ENCODE data around the gene HDGFL3. TPM values are rescaled to one million over a fixed set of nuclear protein-coding genes. Genes with fewer than 3 reads are reported as not detected.

The HDGFL3 gene
- total and polyA plus RNA-seq, 2 donors (not counting 1 experiment from before 2014, with no cell fraction given) = 0.12 to 2.5 TPM

GRCh38 chr15:83204697-83205096 lies 2.9 kb downstream of the HDGFL3 start:
- ATAC-seq (ENCODE audit: low read depth) = no peak
- no peak for DNase-seq
- intact Hi-C loops (cut with micrococcal nuclease) = no loop called here
- Mint-ChIP-seq H3K4me3 (no peak overlapping the region), H3K4me1 (peaks cover 8% of the 10 kb centered on the region), H3K27me3 (peaks cover 21% of the 10 kb centered on the region), H3K9me3 (ENCODE audit: insufficient read depth) (no peaks in the 10 kb centered on the region), H3K27ac (no peak overlapping the region)
- H3K79me2 ChIP-seq (ENCODE audit: control insufficient read depth, insufficient read depth, low read length) = no peaks in the 10 kb centered on the region
- peaks cover 0 to 3% (median 0%) of the 10 kb centered on the region in 3 donors for H3K9me3 ChIP-seq (ENCODE audit: control extremely low read depth in 1 of 3, control insufficient read depth in 2 of 3, insufficient read depth in 1 of 3, low read length in 2 of 3)
- POLR2A ChIA-PET = no interaction called here
- H3K27me3 ChIP-seq (replicated peaks in 1 of 4; ENCODE audit: control extremely low read depth in 1 of 4, control insufficient read depth in 3 of 4, insufficient read depth in 4 of 4, low read length in 3 of 4) = peaks cover 0 to 30% (median 19%) of the 10 kb centered on the region in 4 experiments
- CTCF ChIA-PET = interaction anchor here (1.2 kb wide), 1 partner anchor 8 kb away, joined by 3 read pairs; no protein-coding TSS in a partner anchor
- no peak overlapping the region for H3K9ac ChIP-seq (ENCODE audit: low read length)
- H3K4me3 ChIP-seq (ENCODE audit: control extremely low read depth in 1 of 5, extremely low read depth in 1 of 5, insufficient read depth in 1 of 5, low read depth in 2 of 5, low read length in 4 of 5) = no peak overlapping the region
- WGBS (ENCODE audit: insufficient coverage) = 100% methylated on average over 1 of the region's 3 CpGs
- no peak overlapping the region for H3K27ac ChIP-seq (ENCODE audit: low read length in 2 of 2)
- H4K20me1 ChIP-seq (ENCODE audit: control insufficient read depth, insufficient read depth, low read length, poor library complexity, severe bottlenecking) = no peaks in the 10 kb centered on the region
- peaks cover 11 to 14% of the 10 kb centered on the region in 2 donors for H3K4me1 ChIP-seq (ENCODE audit: control insufficient read depth in 2 of 2, insufficient read depth in 2 of 2, low read length in 2 of 2)
- H3K36me3 ChIP-seq (replicated peaks in 1 of 2; ENCODE audit: control extremely low read depth in 1 of 2, control insufficient read depth in 1 of 2, extremely low read depth in 1 of 2, insufficient read depth in 2 of 2, low read length in 1 of 2) = no peaks in the 10 kb centered on the region
- TF ChIP-seq EZH2 (IDR thresholded peaks at IDR 0.05; ENCODE audit: borderline replicate concordance, insufficient read depth, low read depth, low read length, poor library complexity, severe bottlenecking) (no peak), CTCF (IDR thresholded peaks at IDR 0.05) (no peak)
- H2AFZ ChIP-seq (ENCODE audit: insufficient read depth, low read depth, low read length, poor library complexity, severe bottlenecking) = no peak overlapping the region
- H3K4me2 ChIP-seq (replicated peaks; ENCODE audit: low read depth, low read length, poor library complexity, severe bottlenecking) = no peak overlapping the region

GRCh38 chr15:83203543-83203942 lies 4.1 kb downstream of the HDGFL3 start:
- peaks cover 0 to 3% (median 0%) of the 10 kb centered on the region in 3 donors for H3K9me3 ChIP-seq (ENCODE audit: control extremely low read depth in 1 of 3, control insufficient read depth in 2 of 3, insufficient read depth in 1 of 3, low read length in 2 of 3)
- H3K4me2 ChIP-seq (replicated peaks; ENCODE audit: low read depth, low read length, poor library complexity, severe bottlenecking) = no peak overlapping the region
- H3K27ac ChIP-seq (ENCODE audit: low read length in 2 of 2) = no peak overlapping the region
- H3K4me3 ChIP-seq (ENCODE audit: control extremely low read depth in 1 of 5, extremely low read depth in 1 of 5, insufficient read depth in 1 of 5, low read depth in 2 of 5, low read length in 4 of 5) = no peak overlapping the region
- no peak for ATAC-seq (ENCODE audit: low read depth)
- H3K27ac Mint-ChIP-seq = no peak overlapping the region
- ChIA-PET CTCF (interaction anchor here (1.2 kb wide), 1 partner anchor 9 kb away, joined by 3 read pairs; no protein-coding TSS in a partner anchor), POLR2A (no interaction called here)
- H3K27me3 ChIP-seq (replicated peaks in 1 of 4; ENCODE audit: control extremely low read depth in 1 of 4, control insufficient read depth in 3 of 4, insufficient read depth in 4 of 4, low read length in 3 of 4) = peaks cover 0 to 20% (median 13%) of the 10 kb centered on the region in 4 experiments
- H3K36me3 ChIP-seq (replicated peaks in 1 of 2; ENCODE audit: control extremely low read depth in 1 of 2, control insufficient read depth in 1 of 2, extremely low read depth in 1 of 2, insufficient read depth in 2 of 2, low read length in 1 of 2) = no peaks in the 10 kb centered on the region
- no CpG with 5 or more reads among the region's 4 CpGs for WGBS (ENCODE audit: insufficient coverage)
- no peak for DNase-seq
- no peak overlapping the region for H2AFZ ChIP-seq (ENCODE audit: insufficient read depth, low read depth, low read length, poor library complexity, severe bottlenecking)
- TF ChIP-seq CTCF (IDR thresholded peaks at IDR 0.05) (no peak), EZH2 (IDR thresholded peaks at IDR 0.05; ENCODE audit: borderline replicate concordance, insufficient read depth, low read depth, low read length, poor library complexity, severe bottlenecking) (no peak)
- peaks cover 26% of the 10 kb centered on the region for H3K27me3 Mint-ChIP-seq
- no peaks in the 10 kb centered on the region for H4K20me1 ChIP-seq (ENCODE audit: control insufficient read depth, insufficient read depth, low read length, poor library complexity, severe bottlenecking)
- no peak overlapping the region for H3K9ac ChIP-seq (ENCODE audit: low read length)
- peaks cover 8% of the 10 kb centered on the region for H3K4me1 Mint-ChIP-seq
- H3K4me1 ChIP-seq (ENCODE audit: control insufficient read depth in 2 of 2, insufficient read depth in 2 of 2, low read length in 2 of 2) = peaks cover 11 to 14% of the 10 kb centered on the region in 2 donors
- no peaks in the 10 kb centered on the region for H3K9me3 Mint-ChIP-seq (ENCODE audit: insufficient read depth)
- no peaks in the 10 kb centered on the region for H3K79me2 ChIP-seq (ENCODE audit: control insufficient read depth, insufficient read depth, low read length)
- intact Hi-C loops (cut with micrococcal nuclease) = no loop called here
- no peak overlapping the region for H3K4me3 Mint-ChIP-seq
